A673 (cell line): Measurements from ENCODE around the gene FKBP5. TPM values are rescaled to one million over a fixed set of nuclear protein-coding genes. Genes with fewer than 3 reads are reported as not detected.

Experiments used
- BruUV-seq: library from RNA; stranded (reverse); fragments of 400-500 nt; replicated peaks from 2 replicates; lab custom pipeline; 2021; lab: Mats Ljungman, UMichigan
- CTCF ChIA-PET: fragments of 300-600 bp; sonication (Branson Sonifier 250); formaldehyde crosslinking; loops from one replicate; lab custom pipeline; 2022; ENCODE audit warnings: antibody characterized with exemption; lab: Charles Lee
- POLR2A ChIA-PET: fragments of 300-600 bp; sonication (Branson Sonifier 250); formaldehyde crosslinking; loops from one replicate; lab custom pipeline; 2022; ENCODE audit warnings: antibody characterized with exemption; ENCODE audit not compliant: low non-redundant PET; lab: Charles Lee
- DNase-seq: peaks from one replicate; pipeline ENCODE4 v3.0.0-alpha.2; 2015; ENCODE audit warnings: low spot score
- H3K27ac ChIP-seq: fragments of 200-600 bp; sonication (generic); 2 replicates; pipeline ENCODE4 v1.5.1; 2016; ENCODE audit warnings: mixed run types, low read depth, mild to moderate bottlenecking, mixed read lengths, antibody characterized with exemption, low read length; ENCODE audit not compliant: poor library complexity, severe bottlenecking
- H3K27me3 ChIP-seq: fragments of 200-600 bp; sonication (generic); replicated peaks from 2 replicates; pipeline ENCODE4 v1.6.1; 2017; ENCODE audit warnings: mixed run types, low read depth, mild to moderate bottlenecking, mixed read lengths, antibody characterized with exemption, low read length; ENCODE audit not compliant: insufficient read depth, poor library complexity
- H3K36me3 ChIP-seq: fragments of 200-600 bp; sonication (generic); 2 replicates; pipeline ENCODE4 v1.6.1; 2016; ENCODE audit warnings: mixed run types, mild to moderate bottlenecking, mixed read lengths, antibody characterized with exemption, low read length; ENCODE audit not compliant: insufficient read depth, poor library complexity, severe bottlenecking
- H3K4me1 ChIP-seq: fragments of 200-600 bp; sonication (generic); 2 replicates; pipeline ENCODE4 v1.6.1; 2017; ENCODE audit warnings: mixed run types, mild to moderate bottlenecking, mixed read lengths, antibody characterized with exemption, low read length; ENCODE audit not compliant: insufficient read depth, poor library complexity, severe bottlenecking
- H3K4me3 ChIP-seq: fragments of 200-600 bp; sonication (generic); 2 replicates; pipeline ENCODE4 v1.5.1; 2016; ENCODE audit warnings: low read depth, mixed run types, mild to moderate bottlenecking, mixed read lengths, low read length; ENCODE audit not compliant: poor library complexity, severe bottlenecking
- H3K9me3 ChIP-seq: fragments of 200-600 bp; sonication (generic); 2 replicates; pipeline ENCODE4 v1.6.1; 2016; ENCODE audit warnings: mixed run types, low read depth, mild to moderate bottlenecking, mixed read lengths, antibody characterized with exemption, low read length; ENCODE audit not compliant: poor library complexity, severe bottlenecking
- CTCF ChIP-seq: fragments of 300-800, 200-600 bp; sonication (generic); conservative IDR thresholded peaks from 2 replicates; pipeline ENCODE4 v1.5.1; 2017; ENCODE audit warnings: low read depth, mild to moderate bottlenecking, antibody characterized with exemption, low read length, moderate library complexity, mixed read lengths
- EZH2 ChIP-seq: fragments of 200-600 bp; sonication (generic); IDR thresholded peaks from 2 replicates; pipeline ENCODE4 v1.6.1; 2017; ENCODE audit warnings: borderline replicate concordance, low read depth, mild to moderate bottlenecking, mixed read lengths, antibody characterized with exemption, low read length; ENCODE audit not compliant: poor library complexity, severe bottlenecking
- intact Hi-C: fragments of 100-400 bp; cut with micrococcal nuclease; formaldehyde crosslinking; loops from one replicate; pipeline ENCODE4 v1.10.0; 2022; ENCODE audit not compliant: unreplicated experiment
- total RNA-seq: library from RNA; stranded (reverse); gene quantifications from 2 replicates; pipeline ENCODE4 v1.2.3, GENCODE V29; 2021

FKBP5 gene
- total RNA-seq, 1 experiment from 2014 or later = 20.4 TPM

DNA sequence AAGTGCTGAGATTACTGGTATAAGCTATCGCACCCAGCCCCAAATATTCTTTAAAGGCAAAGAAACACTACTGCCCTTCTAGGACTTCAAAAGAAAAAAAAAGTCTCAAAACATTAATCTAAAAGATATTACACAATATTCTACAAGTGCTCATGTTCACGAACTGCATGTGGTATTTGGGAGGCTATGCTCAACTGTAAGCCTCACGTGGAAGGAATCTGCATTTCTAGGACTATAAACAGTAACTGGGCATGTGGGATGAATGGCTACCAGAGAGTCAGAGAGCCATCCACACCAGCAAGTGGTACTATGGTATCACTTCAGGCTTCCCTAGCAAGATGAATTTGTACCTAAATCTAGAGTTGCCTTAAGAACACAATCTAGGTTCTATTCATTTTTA is 50.0 kb downstream of the FKBP5 start:
- no peaks in the 10 kb centered on the region for H3K9me3 ChIP-seq
- POLR2A ChIA-PET = no interaction called here
- no peak overlapping the region for H3K4me3 ChIP-seq
- H3K36me3 ChIP-seq = peaks cover 5% of the 10 kb centered on the region
- no peak for DNase-seq
- TF ChIP-seq CTCF (no peak), EZH2 (no peak)
- CTCF ChIA-PET = no interaction called here
- no peaks in the 10 kb centered on the region for H3K4me1 ChIP-seq
- intact Hi-C loops = no loop called here
- H3K27ac ChIP-seq = no peak overlapping the region
- H3K27me3 ChIP-seq = no peaks in the 10 kb centered on the region
- no TSS peak for BruUV-seq

- CTCF ChIA-PET = no interaction called here
- Histone ChIP-seq H3K4me3 (no peak overlapping the region), H3K27ac (no peak overlapping the region), H3K27me3 (no peaks in the 10 kb centered on the region), H3K36me3 (peaks cover 5% of the 10 kb centered on the region), H3K4me1 (no peaks in the 10 kb centered on the region), H3K9me3 (no peaks in the 10 kb centered on the region)
- no peak for DNase-seq
- no TSS peak for BruUV-seq
- intact Hi-C loops = no loop called here
- TF ChIP-seq CTCF (no peak), EZH2 (no peak)
- POLR2A ChIA-PET = no interaction called here
Observed at GRCh38 chr6:35637911-35638310, 50.8 kb downstream of the FKBP5 start.

- TF ChIP-seq CTCF (no peak), EZH2 (no peak)
- no peak for DNase-seq
- POLR2A ChIA-PET = no interaction called here
- CTCF ChIA-PET = no interaction called here
- Histone ChIP-seq H3K4me1 (no peaks in the 10 kb centered on the region), H3K27ac (no peak overlapping the region), H3K27me3 (no peaks in the 10 kb centered on the region), H3K4me3 (no peak overlapping the region), H3K9me3 (no peaks in the 10 kb centered on the region), H3K36me3 (peaks cover 5% of the 10 kb centered on the region)
- no TSS peak for BruUV-seq
- intact Hi-C loops = no loop called here
Observed at GRCh38 chr6:35635601-35636597, 52.8 kb downstream of the FKBP5 start.
